Stimulated activated CD4-positive, alpha-beta T cell treated with anti-CD3 and anti-CD28 coated beads, Interleukin-15, amount 100 ng/mL, for 24 hours (primary cell): ENCODE measurements around the gene TSPEAR.
"Not testable (repeated sequence)": the region's sequence is repeated elsewhere in the genome, so short reads cannot be mapped to it uniquely, and the experiment has no call there.

ENCODE experiments used
- DNase-seq: peaks from one replicate; pipeline ENCODE4 v3.0.0-alpha.2; 2020

Gene TSPEAR

GRCh38 chr21:44649521-44650100, 61.8 kb downstream of the TSPEAR start:
- DNase-seq, result no peak

DNA sequence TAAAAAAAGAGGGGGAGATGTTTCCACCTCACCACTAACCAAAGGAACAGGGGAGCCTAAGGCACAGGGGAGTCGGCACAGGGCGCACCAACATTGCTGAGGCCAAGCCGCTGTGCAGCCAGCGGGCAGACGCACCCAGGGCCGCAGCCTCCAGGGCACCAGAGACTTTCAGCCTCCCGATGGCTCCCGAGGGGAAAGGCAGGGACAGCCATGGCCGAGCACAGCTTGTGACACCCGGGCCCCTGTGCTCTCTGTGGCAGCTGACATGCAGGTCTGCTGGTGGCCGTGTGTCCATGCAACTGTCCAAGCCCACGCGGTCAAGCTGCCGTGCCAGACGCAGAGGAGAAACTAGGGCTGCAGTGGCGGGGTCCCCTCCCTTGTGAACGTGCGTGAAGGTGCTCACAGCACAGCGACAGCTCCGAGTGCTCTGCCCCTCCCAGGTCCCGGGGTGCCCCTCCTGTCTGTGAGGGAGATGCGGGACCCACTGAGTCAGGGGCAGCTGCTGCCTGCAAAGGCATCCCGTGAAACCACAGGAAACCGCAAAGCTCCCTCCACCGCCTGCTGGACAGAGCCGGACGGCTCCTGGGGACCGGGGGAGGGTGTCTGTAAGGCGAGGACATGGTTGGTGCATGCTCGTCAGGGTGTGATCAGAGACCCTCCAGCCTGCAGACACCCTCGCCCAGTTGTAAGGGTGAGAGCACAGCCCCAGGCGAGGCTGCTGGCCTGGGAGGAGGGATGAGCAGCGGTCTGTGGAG, 62.6 kb downstream of the TSPEAR start:
- DNase-seq, result no peak

GRCh38 chr21:44647222-44647552, 64.2 kb downstream of the TSPEAR start:
- DNase-seq, result no peak

GRCh38 chr21:44646366-44647221, 64.8 kb downstream of the TSPEAR start, which contains the start of gene KRTAP10-11:
Gene KRTAP10-11, plus strand, starts transcription at chr21:44646414. Its CDS starts 45 bp downstream, at chr21:44646459.
- not testable (repeated sequence) for DNase-seq

DNA sequence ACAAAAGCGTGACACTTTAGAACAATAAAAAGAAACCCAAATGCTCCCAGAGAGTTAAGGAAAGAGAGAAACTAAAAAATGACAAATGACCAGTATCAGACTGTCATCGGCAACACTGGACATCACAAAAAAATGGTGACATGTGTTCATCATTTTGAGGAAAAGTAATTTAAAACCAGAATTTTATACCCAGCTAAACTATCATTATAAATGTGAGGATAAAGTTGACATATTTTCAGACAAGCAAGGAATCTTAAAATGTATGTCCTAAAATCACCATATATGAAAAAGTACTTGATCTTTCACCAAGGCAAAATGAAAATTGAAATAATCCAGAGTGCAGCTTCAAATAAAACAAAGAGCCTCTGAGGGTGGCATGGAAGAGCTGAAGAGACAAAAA, 66.5 kb downstream of the TSPEAR start:
- no peak for DNase-seq

- no peak for DNase-seq
Observed at GRCh38 chr21:44643741-44644310, 67.5 kb downstream of the TSPEAR start.

DNA sequence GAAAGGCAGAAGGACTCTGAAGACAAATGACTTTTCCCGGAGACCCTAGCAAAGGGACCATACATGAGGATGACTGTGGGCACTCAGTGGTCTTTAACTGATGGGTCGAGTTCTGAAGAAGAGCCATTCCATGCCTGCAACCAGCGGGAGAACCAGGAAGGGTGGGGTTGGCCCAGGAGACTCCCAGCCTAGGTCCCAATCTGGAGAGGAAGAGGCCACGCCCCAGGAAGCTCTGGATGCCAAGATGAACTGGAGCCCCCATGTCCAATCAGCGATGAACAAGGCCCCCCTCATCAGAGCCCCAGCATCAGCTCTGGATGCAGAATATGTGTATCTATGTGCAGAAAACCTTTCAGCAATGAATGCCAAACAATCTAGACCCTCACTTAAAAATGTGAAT, 70.6 kb downstream of the TSPEAR start:
- no peak for DNase-seq

- no peak for DNase-seq
Observed at GRCh38 chr21:44639331-44639655, 72.1 kb downstream of the TSPEAR start.

GRCh38 chr21:44638506-44639330, 72.7 kb downstream of the TSPEAR start:
- DNase-seq, result not testable (repeated sequence)

DNA sequence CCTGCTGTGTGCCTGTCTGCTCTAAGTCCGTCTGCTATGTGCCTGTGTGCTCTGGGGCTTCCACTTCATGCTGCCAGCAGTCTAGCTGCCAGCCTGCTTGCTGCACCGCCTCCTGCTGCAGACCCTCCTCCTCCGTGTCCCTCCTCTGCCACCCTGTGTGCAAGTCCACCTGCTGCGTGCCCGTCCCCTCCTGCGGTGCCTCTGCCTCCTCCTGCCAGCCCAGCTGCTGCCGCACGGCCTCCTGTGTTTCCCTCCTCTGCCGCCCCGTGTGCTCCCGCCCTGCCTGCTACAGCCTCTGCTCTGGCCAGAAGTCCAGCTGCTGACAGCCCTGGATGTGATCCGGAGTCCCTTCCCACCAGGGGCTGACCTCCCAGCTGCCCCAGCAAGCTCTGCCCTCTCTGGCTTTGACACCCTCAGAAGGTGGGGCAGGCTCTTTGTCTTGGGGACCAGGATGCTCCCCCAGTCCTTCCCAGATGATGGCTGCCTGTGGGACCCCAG, 73.5 kb downstream of the TSPEAR start:
- DNase-seq, result not testable (repeated sequence)

- DNase-seq, result no peak
Observed at GRCh38 chr21:44637018-44637850, 74.1 kb downstream of the TSPEAR start, which contains the start of gene KRTAP10-10. Gene KRTAP10-10, plus strand, starts transcription at chr21:44637356. Its CDS starts 62 bp downstream, at chr21:44637418.

DNA sequence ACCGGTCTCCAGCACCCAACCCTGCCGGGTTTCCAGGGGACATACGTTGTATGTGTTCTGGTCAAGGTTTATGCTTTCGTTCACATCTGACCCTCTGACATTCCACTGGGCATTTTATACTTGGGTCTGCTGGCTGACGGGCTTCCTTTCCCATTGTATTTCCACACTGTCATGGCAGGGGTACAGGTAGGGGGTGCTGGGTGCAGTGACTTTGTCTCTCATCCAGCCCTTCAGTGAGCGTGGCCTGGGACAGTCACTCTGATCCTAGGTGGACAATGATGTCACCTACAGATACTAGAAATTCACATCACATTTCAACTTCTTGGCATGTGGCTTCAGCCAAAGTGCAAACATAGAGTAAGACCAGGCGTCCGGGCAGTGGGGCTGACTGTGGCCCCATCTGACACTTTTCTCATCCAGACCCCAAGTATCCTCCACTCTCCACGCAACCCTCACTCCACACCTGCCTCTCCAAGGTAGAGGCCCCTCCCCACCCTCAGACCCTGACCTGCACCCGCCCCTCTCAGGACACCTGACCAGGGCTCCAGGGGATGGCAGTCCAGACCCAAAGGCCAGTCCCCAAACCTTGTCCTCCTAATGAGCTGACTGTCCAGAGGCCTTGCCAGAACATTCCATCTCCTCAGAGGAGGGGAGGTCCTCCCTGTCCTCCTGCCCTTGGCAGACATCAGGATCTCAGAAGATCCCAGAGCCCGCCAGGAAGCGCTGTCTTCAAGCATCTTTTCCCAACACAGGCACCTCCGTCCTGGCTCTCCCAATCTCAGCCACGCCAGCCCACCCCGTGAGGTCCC, 75.0 kb downstream of the TSPEAR start:
- DNase-seq, result no peak

GRCh38 chr21:44632067-44632466, 79.3 kb downstream of the TSPEAR start:
- no peak for DNase-seq

GRCh38 chr21:44630440-44630839, 80.9 kb downstream of the TSPEAR start:
- no peak for DNase-seq

DNA sequence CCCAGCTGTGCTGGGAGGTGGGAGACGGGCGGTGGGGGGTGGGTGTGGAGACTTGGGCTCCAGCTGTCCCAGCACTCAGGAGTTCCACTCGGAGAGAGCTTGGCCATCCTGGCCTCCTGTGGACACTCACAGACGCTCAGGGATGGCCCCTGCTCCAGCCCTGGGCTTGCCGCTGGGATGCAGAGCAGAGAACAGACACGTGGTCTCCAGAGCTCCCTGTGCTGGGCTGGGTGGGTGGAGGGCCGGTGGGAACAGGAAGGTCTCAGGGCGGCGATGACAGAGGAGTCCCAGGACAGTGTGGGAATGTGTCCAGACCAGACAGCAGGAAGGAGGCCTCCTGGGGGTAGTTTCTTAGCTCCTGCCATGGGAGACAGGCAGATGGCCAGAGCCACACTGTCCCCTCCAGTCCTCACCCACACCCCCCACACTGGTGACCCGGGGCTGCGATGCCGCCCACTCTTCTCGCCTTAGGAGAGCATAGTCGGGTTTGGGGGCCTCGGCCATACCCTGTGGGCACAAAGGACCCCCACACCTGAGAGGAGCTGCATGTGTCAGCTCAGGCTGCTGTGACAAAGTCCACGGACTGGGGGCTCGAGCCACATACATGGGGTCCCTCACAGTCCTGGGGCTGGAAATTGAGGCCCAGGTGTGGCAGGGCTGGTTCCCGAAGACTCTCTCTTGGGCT, 82.5 kb downstream of the TSPEAR start:
- no peak for DNase-seq

GRCh38 chr21:44627831-44628233, 83.5 kb downstream of the TSPEAR start:
- DNase-seq, result not testable (repeated sequence)

DNA sequence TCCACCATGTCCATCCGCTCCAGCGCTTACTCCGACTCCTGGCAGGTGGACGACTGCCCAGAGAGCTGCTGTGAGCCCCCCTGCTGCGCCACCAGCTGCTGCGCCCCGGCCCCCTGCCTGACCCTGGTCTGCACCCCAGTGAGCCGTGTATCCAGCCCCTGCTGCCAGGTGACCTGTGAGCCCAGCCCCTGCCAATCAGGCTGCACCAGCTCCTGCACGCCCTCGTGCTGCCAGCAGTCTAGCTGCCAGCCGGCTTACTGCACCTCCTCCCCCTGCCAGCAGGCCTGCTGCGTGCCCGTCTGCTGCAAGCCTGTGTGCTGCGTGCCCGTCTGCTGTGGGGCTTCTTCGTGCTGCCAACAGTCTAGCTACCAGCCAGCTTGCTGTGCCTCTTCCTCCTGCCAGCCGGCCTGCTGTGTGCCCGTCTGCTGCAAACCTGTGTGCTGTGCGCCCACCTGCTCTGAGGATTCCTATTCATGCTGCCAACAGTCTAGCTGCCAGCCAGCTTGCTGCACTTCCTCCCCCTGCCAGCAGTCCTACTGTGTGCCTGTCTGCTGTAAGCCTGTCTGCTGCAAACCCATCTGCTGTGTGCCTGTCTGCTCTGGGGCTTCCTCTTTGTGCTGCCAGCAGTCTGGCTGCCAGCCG, 84.1 kb downstream of the TSPEAR start:
- DNase-seq, result not testable (repeated sequence)

DNA sequence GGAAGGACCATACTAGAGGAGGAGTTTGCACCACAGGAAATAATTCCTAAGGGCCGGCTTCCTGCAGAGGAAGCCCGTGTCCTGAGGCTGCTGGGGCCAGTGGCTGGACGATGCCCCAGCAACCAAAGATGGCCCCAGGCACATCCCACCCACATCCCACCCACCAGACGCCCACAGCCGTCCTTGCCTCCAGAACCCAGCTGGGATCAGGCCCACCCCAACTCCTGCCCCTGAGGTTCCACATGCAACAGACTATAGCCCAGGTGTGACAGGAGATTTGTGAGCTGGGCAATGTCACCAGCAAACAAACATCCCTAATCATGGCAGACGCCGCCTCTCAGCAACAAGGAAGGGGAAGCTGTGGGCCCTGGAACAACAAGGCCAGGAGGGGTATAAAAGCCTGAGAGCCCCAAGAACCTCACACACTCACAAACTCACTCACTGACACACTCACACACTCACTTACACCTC, 84.7 kb downstream of the TSPEAR start, which contains the start of gene KRTAP10-9:
Gene KRTAP10-9, plus strand, starts transcription at position 421 of the 471 bp plus-strand sequence. CDS start 79 bp downstream, outside the sequence.
- DNase-seq, result no peak

GRCh38 chr21:44626262-44626661, 85.1 kb downstream of the TSPEAR start:
- DNase-seq, result no peak
